Astrocyte (in vitro differentiated cells and primary cell): ENCODE measurements around the gene AMOTL2. TPM values are rescaled to one million over a fixed set of nuclear protein-coding genes. Genes with fewer than 3 reads are reported as not detected.

Source experiments
- DNase-seq: peaks from one replicate; pipeline ENCODE4 v3.0.0-alpha.2; 2010; ENCODE audit warnings: low read depth
- FAIRE-seq: peaks from 2 replicates; lab custom pipeline; 2011; peaks lifted over from hg19 to GRCh38; lab: Jason Lieb, UNC
- H2AFZ ChIP-seq: 2 replicates; pipeline ENCODE4 v1.6.0; 2012; ENCODE audit warnings: low read depth, low read length, inconsistent platforms
- H3K27ac ChIP-seq: 2 replicates; pipeline ENCODE4 v1.5.1; 2011; ENCODE audit warnings: low read depth, low read length, inconsistent platforms
- H3K27me3 ChIP-seq: 2 replicates; pipeline ENCODE4 v1.6.0; 2011; ENCODE audit warnings: low read length, inconsistent platforms; ENCODE audit not compliant: insufficient read depth
- H3K36me3 ChIP-seq: 2 replicates; pipeline ENCODE4 v1.5.1; 2011; ENCODE audit warnings: low read length, inconsistent platforms; ENCODE audit not compliant: insufficient read depth
- H3K4me1 ChIP-seq: 2 replicates; pipeline ENCODE4 v1.5.1; 2011; ENCODE audit warnings: low read length, inconsistent platforms; ENCODE audit not compliant: insufficient read depth
- H3K4me2 ChIP-seq: 2 replicates; pipeline ENCODE4 v1.6.0; 2012; ENCODE audit warnings: low read length, inconsistent platforms
- H3K4me3 ChIP-seq: 2 replicates; pipeline ENCODE4 v1.5.1; 2011; ENCODE audit warnings: low read depth, mild to moderate bottlenecking, low read length, inconsistent platforms; ENCODE audit not compliant: insufficient read depth
- H3K79me2 ChIP-seq: 2 replicates; pipeline ENCODE4 v1.6.0; 2012; ENCODE audit warnings: mild to moderate bottlenecking, low read length, inconsistent platforms; ENCODE audit not compliant: insufficient read depth
- H3K9ac ChIP-seq: 2 replicates; pipeline ENCODE4 v1.6.0; 2012; ENCODE audit warnings: mild to moderate bottlenecking, low read length, inconsistent platforms
- H3K9me3 ChIP-seq: 2 replicates; pipeline ENCODE4 v1.5.1; 2012; ENCODE audit warnings: low read depth, mild to moderate bottlenecking, low read length, inconsistent platforms; ENCODE audit not compliant: insufficient read depth
- H4K20me1 ChIP-seq: 2 replicates; pipeline ENCODE4 v1.6.0; 2012; ENCODE audit warnings: low read length, inconsistent platforms; ENCODE audit not compliant: insufficient read depth
- H3K27ac Mint-ChIP-seq: one replicate; pipeline ENCODE4 v1.8.0; 2021; ENCODE audit warnings: mild to moderate bottlenecking, mixed read lengths; ENCODE audit not compliant: unreplicated experiment
- H3K27me3 Mint-ChIP-seq: one replicate; pipeline ENCODE4 v1.8.0; 2021; ENCODE audit warnings: low read depth, mixed read lengths; ENCODE audit not compliant: unreplicated experiment
- H3K36me3 Mint-ChIP-seq: one replicate; pipeline ENCODE4 v1.8.0; 2021; ENCODE audit warnings: low read depth, mixed read lengths; ENCODE audit not compliant: unreplicated experiment
- H3K4me1 Mint-ChIP-seq: one replicate; pipeline ENCODE4 v1.8.0; 2021; ENCODE audit warnings: low read depth, mixed read lengths; ENCODE audit not compliant: unreplicated experiment
- H3K4me3 Mint-ChIP-seq: one replicate; pipeline ENCODE4 v1.8.0; 2021; ENCODE audit warnings: mild to moderate bottlenecking, moderate library complexity, mixed read lengths; ENCODE audit not compliant: unreplicated experiment
- H3K9me3 Mint-ChIP-seq: one replicate; pipeline ENCODE4 v1.8.0; 2021; ENCODE audit warnings: mild to moderate bottlenecking, mixed read lengths; ENCODE audit not compliant: unreplicated experiment
- CTCF ChIP-seq: IDR thresholded peaks from 2 replicates; pipeline ENCODE4 v1.5.1; 2011; ENCODE audit warnings: low read depth, mild to moderate bottlenecking, inconsistent platforms, low read length, moderate library complexity; ENCODE audit not compliant: insufficient read depth
- EZH2 ChIP-seq: IDR thresholded peaks from 2 replicates; pipeline ENCODE4 v1.6.1; 2012; ENCODE audit warnings: mild to moderate bottlenecking, low read length, inconsistent platforms; ENCODE audit not compliant: insufficient read depth
- total RNA-seq: library from RNA; stranded (reverse); gene quantifications from 2 replicates; pipeline ENCODE4 v1.2.1, GENCODE V29; 2021

Gene AMOTL2
- total RNA-seq, 1 donor from 2014 or later = 197 TPM

GRCh38 chr3:134347551-134347950 is 26.7 kb downstream of the AMOTL2 start:
- Histone ChIP-seq H3K27me3 (no peaks in the 10 kb centered on the region), H3K4me2 (no peak overlapping the region)
- H3K4me1 Mint-ChIP-seq = peaks cover 13% of the 10 kb centered on the region

GRCh38 chr3:134346744-134347143 is 27.5 kb downstream of the AMOTL2 start:
- H3K27ac Mint-ChIP-seq = no peak overlapping the region
- DNase-seq (no peak), FAIRE-seq (no peak)
- H3K4me1 Mint-ChIP-seq = peaks cover 9% of the 10 kb centered on the region
- H3K4me2 ChIP-seq = no peak overlapping the region
- peaks cover 2% of the 10 kb centered on the region for H3K9me3 ChIP-seq
- no peaks in the 10 kb centered on the region for H3K27me3 Mint-ChIP-seq
- no peak overlapping the region for H3K4me3 Mint-ChIP-seq
- H3K27ac ChIP-seq = no peak overlapping the region
- H3K9me3 Mint-ChIP-seq = peaks cover 17% of the 10 kb centered on the region
- H3K4me3 ChIP-seq = no peak overlapping the region
- H2AFZ ChIP-seq = no peak overlapping the region
- H4K20me1 ChIP-seq = no peaks in the 10 kb centered on the region
- TF ChIP-seq EZH2 = no peak
- no peak for TF ChIP-seq CTCF
- no peak overlapping the region for H3K9ac ChIP-seq
- H3K4me1 ChIP-seq = peaks cover 5% of the 10 kb centered on the region
- H3K36me3 Mint-ChIP-seq = peaks cover 2% of the 10 kb centered on the region
- no peaks in the 10 kb centered on the region for H3K79me2 ChIP-seq
- no peaks in the 10 kb centered on the region for H3K36me3 ChIP-seq
- no peaks in the 10 kb centered on the region for H3K27me3 ChIP-seq

More at GRCh38 chr3:134347551-134347950, 26.7 kb downstream of the AMOTL2 start:
- H3K27me3 Mint-ChIP-seq = no peaks in the 10 kb centered on the region
- Histone ChIP-seq H3K36me3 (no peaks in the 10 kb centered on the region), H2AFZ (no peak overlapping the region), H4K20me1 (no peaks in the 10 kb centered on the region), H3K4me1 (peaks cover 5% of the 10 kb centered on the region), H3K27ac (no peak overlapping the region), H3K9ac (no peak overlapping the region), H3K4me3 (no peak overlapping the region), H3K79me2 (no peaks in the 10 kb centered on the region), H3K9me3 (peaks cover 2% of the 10 kb centered on the region)
- DNase-seq (no peak), FAIRE-seq (no peak)
- TF ChIP-seq EZH2 (no peak), CTCF (no peak)
- H3K9me3 Mint-ChIP-seq = peaks cover 17% of the 10 kb centered on the region
- H3K27ac Mint-ChIP-seq = peak overlapping the region; percentile 5
- H3K4me3 Mint-ChIP-seq = no peak overlapping the region
- peaks cover 5% of the 10 kb centered on the region for H3K36me3 Mint-ChIP-seq

- H2AFZ ChIP-seq = no peak overlapping the region
- Mint-ChIP-seq H3K4me3 (no peak overlapping the region), H3K27ac (no peak overlapping the region), H3K27me3 (no peaks in the 10 kb centered on the region), H3K9me3 (peaks cover 17% of the 10 kb centered on the region), H3K36me3 (peaks cover 1% of the 10 kb centered on the region), H3K4me1 (peaks cover 20% of the 10 kb centered on the region)
- no peak overlapping the region for H3K9ac ChIP-seq
- H3K4me1 ChIP-seq = peaks cover 5% of the 10 kb centered on the region
- no peak overlapping the region for H3K4me3 ChIP-seq
- H4K20me1 ChIP-seq = no peaks in the 10 kb centered on the region
- DNase-seq = no peak
- H3K36me3 ChIP-seq = no peaks in the 10 kb centered on the region
- no peak overlapping the region for H3K4me2 ChIP-seq
- TF ChIP-seq CTCF (no peak), EZH2 (no peak)
- H3K9me3 ChIP-seq = peaks cover 2% of the 10 kb centered on the region
- FAIRE-seq = no peak
- H3K27me3 ChIP-seq = no peaks in the 10 kb centered on the region
- H3K27ac ChIP-seq = no peak overlapping the region
- H3K79me2 ChIP-seq = no peaks in the 10 kb centered on the region
Observed at GRCh38 chr3:134345202-134345601, 29.0 kb downstream of the AMOTL2 start.
